ENCODE results near the gene ISY1.
"Not testable (repeated sequence)": the region's sequence is repeated elsewhere in the genome, so short reads cannot be mapped to it uniquely, and the experiment has no call there.

ISY1 gene

GRCh38 chr3:129160891-129161859 is at the start of gene ISY1:
ISY1 (minus strand) TSS chr3:129161063; CDS start chr3:129160975, 88 bp downstream.
- no peaks in the 10 kb centered on the region for H3K9me3 Mint-ChIP-seq
- no peaks in the 10 kb centered on the region for H3K27me3 Mint-ChIP-seq
- H3K4me3 Mint-ChIP-seq, result peak within 1 kb of the TSS; percentile 94
- H3K4me1 Mint-ChIP-seq (ENCODE audit: low read depth), result peaks cover 34% of the 10 kb centered on the region
- H3K27ac Mint-ChIP-seq, result peak within 1 kb of the TSS; percentile 100
- peaks cover 24% of the 10 kb centered on the region for H3K36me3 Mint-ChIP-seq (ENCODE audit: low read depth)

- Mint-ChIP-seq H3K9me3 (no peaks in the 10 kb centered on the region), H3K4me3 (no peak overlapping the region), H3K4me1 (ENCODE audit: low read depth) (no peaks in the 10 kb centered on the region), H3K27ac (no peak overlapping the region), H3K36me3 (ENCODE audit: low read depth) (no peaks in the 10 kb centered on the region), H3K27me3 (no peaks in the 10 kb centered on the region)
Measured at GRCh38 chr3:129207479-129207878, 46.6 kb upstream of the ISY1 start.

GRCh38 chr3:129205109-129205832 is 44.4 kb upstream of the ISY1 start:
- H3K9me3 Mint-ChIP-seq, result no peaks in the 10 kb centered on the region
- H3K36me3 Mint-ChIP-seq (ENCODE audit: low read depth), result no peaks in the 10 kb centered on the region
- no peaks in the 10 kb centered on the region for H3K27me3 Mint-ChIP-seq
- no peak overlapping the region for H3K27ac Mint-ChIP-seq
- H3K4me3 Mint-ChIP-seq, result no peak overlapping the region
- no peaks in the 10 kb centered on the region for H3K4me1 Mint-ChIP-seq (ENCODE audit: low read depth)

GRCh38 chr3:129204473-129204872 is 43.6 kb upstream of the ISY1 start:
- Mint-ChIP-seq H3K4me1 (ENCODE audit: low read depth) (no peaks in the 10 kb centered on the region), H3K36me3 (ENCODE audit: low read depth) (no peaks in the 10 kb centered on the region), H3K27ac (no peak overlapping the region), H3K9me3 (no peaks in the 10 kb centered on the region), H3K4me3 (no peak overlapping the region), H3K27me3 (no peaks in the 10 kb centered on the region)

GRCh38 chr3:129199366-129199765 is 38.5 kb upstream of the ISY1 start:
- H3K9me3 Mint-ChIP-seq, result no peaks in the 10 kb centered on the region

GRCh38 chr3:129197321-129197720 is 36.5 kb upstream of the ISY1 start:
- no peaks in the 10 kb centered on the region for H3K27me3 Mint-ChIP-seq
- H3K9me3 Mint-ChIP-seq, result no peaks in the 10 kb centered on the region
- no peak overlapping the region for H3K4me3 Mint-ChIP-seq
- no peak overlapping the region for H3K27ac Mint-ChIP-seq
- no peaks in the 10 kb centered on the region for H3K36me3 Mint-ChIP-seq (ENCODE audit: low read depth)
- H3K4me1 Mint-ChIP-seq (ENCODE audit: low read depth), result peaks cover 10% of the 10 kb centered on the region

More at GRCh38 chr3:129199366-129199765, 38.5 kb upstream of the ISY1 start:
- Mint-ChIP-seq H3K36me3 (ENCODE audit: low read depth) (no peaks in the 10 kb centered on the region), H3K4me1 (ENCODE audit: low read depth) (peaks cover 10% of the 10 kb centered on the region), H3K27me3 (no peaks in the 10 kb centered on the region), H3K4me3 (no peak overlapping the region), H3K27ac (no peak overlapping the region)

- Mint-ChIP-seq H3K27ac (no peak overlapping the region), H3K9me3 (no peaks in the 10 kb centered on the region), H3K27me3 (no peaks in the 10 kb centered on the region), H3K36me3 (ENCODE audit: low read depth) (no peaks in the 10 kb centered on the region), H3K4me1 (ENCODE audit: low read depth) (peaks cover 10% of the 10 kb centered on the region), H3K4me3 (no peak overlapping the region)
Measured at GRCh38 chr3:129196601-129197000, 35.7 kb upstream of the ISY1 start.

- H3K4me3 Mint-ChIP-seq, result no peak overlapping the region
- no peaks in the 10 kb centered on the region for H3K36me3 Mint-ChIP-seq (ENCODE audit: low read depth)
- no peak overlapping the region for H3K27ac Mint-ChIP-seq
- H3K4me1 Mint-ChIP-seq (ENCODE audit: low read depth), result peaks cover 10% of the 10 kb centered on the region
- H3K9me3 Mint-ChIP-seq, result no peaks in the 10 kb centered on the region
- H3K27me3 Mint-ChIP-seq, result no peaks in the 10 kb centered on the region
Measured at GRCh38 chr3:129195731-129196256, 34.9 kb upstream of the ISY1 start.

- H3K27me3 Mint-ChIP-seq; H3K4me3 Mint-ChIP-seq; H3K27ac Mint-ChIP-seq; H3K36me3 Mint-ChIP-seq (ENCODE audit: low read depth); H3K9me3 Mint-ChIP-seq: not testable (repeated sequence)
- H3K4me1 Mint-ChIP-seq (ENCODE audit: low read depth), result peaks cover 16% of the 10 kb centered on the region
Measured at GRCh38 chr3:129189793-129190192, 28.9 kb upstream of the ISY1 start.

- Mint-ChIP-seq H3K4me3 (no peak overlapping the region), H3K27ac (peak overlapping the region; percentile 32), H3K9me3 (no peaks in the 10 kb centered on the region)
Measured at GRCh38 chr3:129187857-129188256, 27.0 kb upstream of the ISY1 start.

GRCh38 chr3:129185783-129186182 is 24.9 kb upstream of the ISY1 start:
- no peaks in the 10 kb centered on the region for H3K9me3 Mint-ChIP-seq
- peak overlapping the region; percentile 96 for H3K4me3 Mint-ChIP-seq
- no peaks in the 10 kb centered on the region for H3K27me3 Mint-ChIP-seq
- H3K27ac Mint-ChIP-seq, result no peak overlapping the region
- peaks cover 30% of the 10 kb centered on the region for H3K36me3 Mint-ChIP-seq (ENCODE audit: low read depth)
- H3K4me1 Mint-ChIP-seq (ENCODE audit: low read depth), result peaks cover 36% of the 10 kb centered on the region

More at GRCh38 chr3:129187857-129188256, 27.0 kb upstream of the ISY1 start:
- Mint-ChIP-seq H3K36me3 (ENCODE audit: low read depth) (peaks cover 9% of the 10 kb centered on the region), H3K4me1 (ENCODE audit: low read depth) (peaks cover 22% of the 10 kb centered on the region), H3K27me3 (no peaks in the 10 kb centered on the region)

- H3K9me3 Mint-ChIP-seq, H3K27me3 Mint-ChIP-seq: not testable (repeated sequence)
- peaks cover 38% of the 10 kb centered on the region for H3K36me3 Mint-ChIP-seq (ENCODE audit: low read depth)
- H3K4me3 Mint-ChIP-seq, result peak overlapping the region; percentile 96
- H3K4me1 Mint-ChIP-seq (ENCODE audit: low read depth), result peaks cover 44% of the 10 kb centered on the region
- peak overlapping the region; percentile 99 for H3K27ac Mint-ChIP-seq
Measured at GRCh38 chr3:129184784-129185542, 24.1 kb upstream of the ISY1 start.

GRCh38 chr3:129184396-129184657 is 23.5 kb upstream of the ISY1 start:
- Mint-ChIP-seq H3K36me3 (ENCODE audit: low read depth) (peaks cover 41% of the 10 kb centered on the region), H3K27me3 (no peaks in the 10 kb centered on the region), H3K9me3 (no peaks in the 10 kb centered on the region), H3K4me3 (peak overlapping the region; percentile 96), H3K4me1 (ENCODE audit: low read depth) (peaks cover 48% of the 10 kb centered on the region), H3K27ac (peak overlapping the region; percentile 99)

GRCh38 chr3:129183569-129184395 is 22.9 kb upstream of the ISY1 start, which contains the start of gene CNBP:
CNBP (minus strand) TSS chr3:129183896; CDS start chr3:129171757, 12,139 bp downstream.
- peaks cover 45% of the 10 kb centered on the region for H3K36me3 Mint-ChIP-seq (ENCODE audit: low read depth)
- H3K9me3 Mint-ChIP-seq, result no peaks in the 10 kb centered on the region
- peaks cover 54% of the 10 kb centered on the region for H3K4me1 Mint-ChIP-seq (ENCODE audit: low read depth)
- H3K4me3 Mint-ChIP-seq, result peak within 1 kb of the TSS; percentile 96
- H3K27ac Mint-ChIP-seq, result peak within 1 kb of the TSS; percentile 99
- H3K27me3 Mint-ChIP-seq, result no peaks in the 10 kb centered on the region

All from stimulated activated naive CD8-positive, alpha-beta T cell treated with anti-CD3 and anti-CD28 coated beads, Interleukin-15, Interleukin-2, amounts not matched to agents 100 ng/mL and 50 ng/mL, for 24 hours (primary cell).